Activated CD4-positive, alpha-beta T cell treated with anti-CD3 and anti-CD28 coated beads, Interleukin-2, Interleukin-6, amounts not matched to agents 100 ng/mL and 50 ng/mL, durations not matched to agents 16 hours and 8 hours (primary cell): Measurements from ENCODE around the gene PCF11.
"Not testable (repeated sequence)": the region's sequence is repeated elsewhere in the genome, so short reads cannot be mapped to it uniquely, and the experiment has no call there.

Source experiments
- DNase-seq: peaks from one replicate; pipeline ENCODE4 v3.0.0-alpha.2; 2020

The PCF11 gene, protein sequence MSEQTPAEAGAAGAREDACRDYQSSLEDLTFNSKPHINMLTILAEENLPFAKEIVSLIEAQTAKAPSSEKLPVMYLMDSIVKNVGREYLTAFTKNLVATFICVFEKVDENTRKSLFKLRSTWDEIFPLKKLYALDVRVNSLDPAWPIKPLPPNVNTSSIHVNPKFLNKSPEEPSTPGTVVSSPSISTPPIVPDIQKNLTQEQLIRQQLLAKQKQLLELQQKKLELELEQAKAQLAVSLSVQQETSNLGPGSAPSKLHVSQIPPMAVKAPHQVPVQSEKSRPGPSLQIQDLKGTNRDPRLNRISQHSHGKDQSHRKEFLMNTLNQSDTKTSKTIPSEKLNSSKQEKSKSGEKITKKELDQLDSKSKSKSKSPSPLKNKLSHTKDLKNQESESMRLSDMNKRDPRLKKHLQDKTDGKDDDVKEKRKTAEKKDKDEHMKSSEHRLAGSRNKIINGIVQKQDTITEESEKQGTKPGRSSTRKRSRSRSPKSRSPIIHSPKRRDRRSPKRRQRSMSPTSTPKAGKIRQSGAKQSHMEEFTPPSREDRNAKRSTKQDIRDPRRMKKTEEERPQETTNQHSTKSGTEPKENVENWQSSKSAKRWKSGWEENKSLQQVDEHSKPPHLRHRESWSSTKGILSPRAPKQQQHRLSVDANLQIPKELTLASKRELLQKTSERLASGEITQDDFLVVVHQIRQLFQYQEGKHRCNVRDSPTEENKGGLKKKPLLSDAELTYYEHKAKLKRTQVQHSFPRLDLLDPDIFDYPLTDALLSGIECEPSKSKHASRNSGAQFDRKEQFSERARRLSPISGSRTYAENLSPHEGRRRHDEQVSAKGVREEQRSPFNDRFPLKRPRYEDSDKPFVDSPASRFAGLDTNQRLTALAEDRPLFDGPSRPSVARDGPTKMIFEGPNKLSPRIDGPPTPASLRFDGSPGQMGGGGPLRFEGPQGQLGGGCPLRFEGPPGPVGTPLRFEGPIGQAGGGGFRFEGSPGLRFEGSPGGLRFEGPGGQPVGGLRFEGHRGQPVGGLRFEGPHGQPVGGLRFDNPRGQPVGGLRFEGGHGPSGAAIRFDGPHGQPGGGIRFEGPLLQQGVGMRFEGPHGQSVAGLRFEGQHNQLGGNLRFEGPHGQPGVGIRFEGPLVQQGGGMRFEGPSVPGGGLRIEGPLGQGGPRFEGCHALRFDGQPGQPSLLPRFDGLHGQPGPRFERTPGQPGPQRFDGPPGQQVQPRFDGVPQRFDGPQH (N-terminal part only)

DNA sequence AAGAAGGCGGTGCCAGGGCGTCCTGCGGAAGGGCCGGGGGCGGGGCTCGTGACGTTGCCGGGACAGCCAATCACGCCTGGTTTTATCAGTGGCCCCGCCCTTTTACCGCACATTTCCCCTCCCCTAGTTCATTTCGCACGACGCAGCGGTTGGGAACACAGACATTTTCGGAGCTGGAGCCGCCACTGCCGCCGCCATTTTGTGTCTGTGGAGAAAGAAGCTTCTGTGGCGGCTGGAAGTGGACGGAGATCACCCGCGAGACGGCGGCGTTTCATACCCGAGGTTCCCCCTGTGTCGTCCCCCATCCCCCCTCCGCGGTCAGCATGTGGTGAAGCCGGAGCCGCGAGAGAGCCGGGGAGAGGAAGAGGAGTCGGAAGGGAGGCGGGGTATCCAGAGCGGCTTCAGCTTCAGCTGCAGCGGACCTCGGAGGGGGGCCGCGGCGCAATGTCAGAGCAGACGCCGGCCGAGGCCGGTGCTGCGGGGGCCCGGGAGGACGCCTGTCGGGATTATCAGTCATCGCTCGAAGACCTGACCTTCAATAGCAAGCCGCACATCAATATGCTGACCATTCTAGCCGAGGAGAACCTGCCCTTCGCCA lies at the start of gene PCF11:
Gene PCF11, plus strand, starts transcription at position 136 of the 598 bp plus-strand sequence. Its CDS starts 309 bp downstream, at position 445.
- no peak for DNase-seq

DNA sequence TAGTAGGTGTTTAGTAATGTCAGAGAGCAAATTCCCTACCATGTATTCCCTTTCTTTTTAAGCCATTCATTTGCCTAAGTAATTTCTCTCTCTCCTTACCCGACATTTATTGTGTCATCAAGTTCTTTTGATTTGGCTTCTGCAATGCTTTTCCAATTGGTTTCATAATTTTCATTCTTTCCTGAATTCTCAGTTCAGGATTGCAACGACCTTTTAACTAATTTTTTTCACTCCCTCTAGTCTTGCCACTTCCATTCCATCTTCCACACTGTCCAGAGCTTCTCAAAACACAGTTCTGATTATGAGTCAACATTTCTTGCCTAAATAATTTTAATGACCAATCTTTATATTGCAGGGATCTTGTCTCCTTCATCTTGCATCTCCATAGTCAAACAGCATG lies 44.0 kb upstream of the PCF11 start:
- no peak for DNase-seq

DNA sequence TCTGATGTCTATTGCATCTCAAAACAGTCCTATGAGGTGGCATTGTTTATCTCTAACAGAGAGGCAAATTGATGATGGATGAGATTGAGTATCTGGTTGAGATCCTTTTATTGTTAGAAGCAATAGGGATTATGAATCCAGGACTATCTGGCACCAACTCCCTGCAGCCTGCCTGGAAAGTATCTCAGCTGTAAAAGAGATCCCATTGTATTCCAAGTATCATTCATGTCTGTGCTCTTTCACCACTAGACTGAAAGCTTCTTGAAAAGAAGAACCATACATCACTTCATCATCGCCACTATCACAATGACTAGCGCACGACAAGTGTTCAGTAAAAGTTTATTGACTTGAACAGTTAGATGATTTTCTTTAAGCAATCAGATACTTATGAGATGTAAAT lies 41.9 kb upstream of the PCF11 start:
- no peak for DNase-seq

DNA sequence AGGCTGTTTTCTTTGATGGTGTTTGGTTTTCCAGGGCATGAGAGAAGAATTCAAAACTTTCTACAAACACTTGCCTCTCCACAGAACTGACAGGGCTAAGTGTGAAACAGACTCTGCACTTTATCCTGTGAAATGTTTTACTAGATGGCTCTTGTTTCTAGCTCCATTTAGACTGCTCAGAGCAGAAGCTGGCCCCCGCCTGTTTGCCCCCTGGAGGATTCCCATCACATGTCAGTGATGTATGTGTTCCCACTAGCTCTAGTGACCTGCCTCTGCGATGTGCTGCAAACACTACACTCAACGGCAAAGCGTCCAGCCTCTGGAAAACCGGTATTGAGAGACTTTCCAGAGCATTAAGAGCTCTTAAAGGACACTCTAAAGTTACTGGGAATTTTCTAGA lies 41.4 kb upstream of the PCF11 start:
- no peak for DNase-seq

DNA sequence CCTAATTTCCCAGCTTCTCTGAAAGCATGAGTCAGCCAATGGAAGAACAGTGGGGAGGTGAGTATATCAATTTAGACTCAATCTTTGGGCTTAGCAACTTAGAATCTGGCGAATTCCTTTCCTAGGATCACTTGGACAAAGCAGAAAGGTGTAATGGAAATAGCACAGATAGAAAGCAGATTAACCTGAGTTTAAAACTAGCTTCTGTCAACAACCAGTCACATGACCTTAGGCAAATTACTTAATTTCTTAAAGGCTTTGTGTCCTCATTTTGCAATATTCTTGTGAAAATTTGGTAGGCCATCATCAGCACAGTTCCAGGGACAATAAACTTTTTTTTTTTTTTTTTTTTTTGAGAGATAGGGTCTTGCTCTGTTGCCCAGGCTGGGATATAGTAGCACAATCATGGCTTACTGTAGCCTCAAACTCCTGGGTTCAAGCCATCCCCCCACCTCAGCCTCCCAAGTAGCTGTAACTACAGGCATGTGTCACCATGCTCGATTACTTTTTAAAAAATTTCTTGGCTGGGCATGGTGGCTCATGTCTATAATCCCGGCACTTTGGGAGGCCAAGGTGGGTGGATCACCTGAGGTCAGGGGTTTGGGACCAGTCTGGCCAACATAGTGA lies 40.8 kb upstream of the PCF11 start:
- DNase-seq = no peak

DNA sequence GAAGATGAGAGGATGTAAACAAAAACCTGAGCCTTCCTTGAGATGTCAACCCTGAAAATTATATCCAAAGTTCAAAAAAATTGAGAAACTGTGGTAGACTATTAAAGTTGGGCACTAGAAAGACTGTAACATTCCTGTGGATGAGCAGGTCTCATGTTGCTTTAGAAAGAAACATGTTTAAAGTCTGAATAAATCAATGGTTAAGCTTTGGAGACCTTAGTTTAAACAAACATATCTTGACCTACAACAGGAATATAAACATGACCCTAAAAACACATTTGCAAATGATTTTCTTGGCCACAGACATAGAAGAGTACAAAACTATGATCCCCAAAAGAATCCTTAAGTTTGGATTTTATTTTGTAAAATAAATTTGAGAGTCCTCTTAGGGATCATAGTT lies 38.1 kb upstream of the PCF11 start:
- no peak for DNase-seq

DNA sequence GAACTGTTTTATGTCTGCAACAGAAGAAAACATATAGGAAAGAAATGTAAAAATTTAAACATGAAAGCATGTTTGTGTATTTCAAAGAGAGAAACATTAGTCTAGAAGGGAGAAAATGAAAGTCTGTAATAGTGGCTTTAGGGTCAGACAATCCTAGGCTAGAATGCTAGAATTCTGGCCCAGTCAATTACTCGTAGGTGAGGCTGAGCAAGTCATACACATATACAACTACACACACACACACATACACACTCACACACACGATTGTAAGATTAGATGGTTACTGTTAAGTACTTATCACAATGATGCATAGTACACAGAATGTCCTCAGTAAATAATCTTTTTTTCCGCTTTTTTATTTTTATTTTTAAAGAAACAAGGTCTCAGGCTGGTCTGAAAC lies 37.7 kb upstream of the PCF11 start:
- no peak for DNase-seq

DNA sequence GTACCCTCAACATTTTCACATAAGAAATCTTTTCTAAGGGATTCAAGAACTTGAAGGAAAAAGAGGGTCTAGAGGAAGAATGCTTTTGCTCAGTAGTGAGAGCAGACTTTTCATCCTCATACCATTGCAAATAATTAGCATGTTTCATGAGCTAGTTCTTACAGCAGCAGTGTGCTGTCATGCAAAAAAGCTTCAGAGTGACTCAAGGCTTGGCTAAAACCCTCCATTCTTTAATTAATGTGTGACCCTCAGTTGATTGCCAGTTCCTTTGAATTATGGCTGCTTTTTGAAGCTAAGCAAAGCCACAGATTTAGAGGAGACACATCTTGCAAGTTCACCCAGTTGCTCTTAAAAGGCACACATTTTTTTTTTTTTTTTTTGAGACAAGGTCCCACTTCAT lies 36.6 kb upstream of the PCF11 start:
- no peak for DNase-seq

DNA sequence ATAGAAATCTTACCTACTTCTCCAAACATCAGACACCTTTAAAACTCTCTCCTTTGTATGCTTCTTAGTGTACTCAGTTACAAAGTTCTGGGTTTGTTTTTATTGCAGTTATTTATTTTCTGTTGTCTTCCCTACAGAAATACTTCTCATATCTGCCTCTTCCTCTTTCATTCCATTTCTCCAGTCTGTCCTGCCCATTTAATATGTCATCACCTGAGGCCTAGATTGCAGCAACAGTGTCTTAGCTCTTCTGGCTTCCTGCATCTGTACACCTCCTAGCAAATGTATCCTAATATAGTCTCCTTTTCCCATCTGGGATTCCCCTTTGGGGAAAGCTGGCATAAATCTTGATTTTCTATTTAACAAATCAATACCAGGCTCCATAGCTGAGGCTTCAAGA lies 34.9 kb upstream of the PCF11 start:
- no peak for DNase-seq

DNA sequence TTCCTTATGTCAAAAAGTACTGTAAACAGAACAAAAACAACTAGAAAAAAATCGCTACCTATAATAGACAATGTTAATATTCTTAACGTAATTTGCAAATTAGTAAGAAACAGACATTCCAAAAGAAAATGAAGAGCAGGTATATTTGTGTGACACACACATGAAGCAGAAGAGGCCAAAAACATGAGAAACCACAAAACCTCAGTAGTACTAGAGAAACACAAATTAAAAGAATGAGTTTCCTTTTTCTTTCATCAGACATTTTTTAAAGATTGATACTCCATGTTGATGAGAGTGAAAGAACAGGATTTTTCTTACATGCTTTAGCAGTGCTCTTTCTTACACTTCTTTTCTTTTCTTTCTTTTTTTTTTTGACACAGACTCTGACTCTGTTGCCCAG lies 34.2 kb upstream of the PCF11 start:
- DNase-seq = no peak

DNA sequence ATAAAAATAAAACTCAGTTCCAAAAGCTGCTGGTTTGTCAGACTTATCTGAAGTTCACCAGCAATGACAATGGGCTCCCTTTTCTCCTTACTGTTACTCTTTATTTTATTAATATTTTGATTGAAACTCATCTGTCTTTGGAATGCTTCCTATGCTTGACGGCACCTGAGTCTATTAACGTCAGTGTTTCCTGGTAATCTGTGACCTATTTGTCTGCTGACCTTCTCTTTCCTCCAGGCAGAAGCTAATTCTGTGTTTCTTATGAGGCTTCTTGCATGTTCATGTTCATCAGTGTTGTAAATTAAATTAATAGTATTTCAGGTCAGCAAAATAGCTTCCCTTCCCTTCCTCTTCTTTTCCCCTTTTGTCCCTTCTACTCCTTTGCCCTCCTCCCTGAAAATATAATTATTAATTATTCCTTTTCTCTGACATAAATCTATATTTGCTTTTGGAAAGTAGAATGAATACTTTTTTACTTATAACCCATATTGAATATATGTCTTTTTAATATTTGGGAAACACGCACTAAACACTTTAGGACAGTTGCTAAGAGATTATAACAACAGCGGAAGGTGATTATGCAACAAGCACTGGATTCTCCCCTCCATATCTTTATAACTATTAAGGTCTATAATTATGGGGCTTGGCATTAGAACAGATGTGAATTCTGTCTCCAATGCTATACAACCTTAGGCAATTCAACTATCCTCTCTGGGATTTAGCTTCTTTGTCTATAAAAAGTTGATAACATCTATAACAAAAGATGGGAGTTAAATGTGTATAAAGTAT lies 32.1 kb upstream of the PCF11 start:
- no peak for DNase-seq

DNA sequence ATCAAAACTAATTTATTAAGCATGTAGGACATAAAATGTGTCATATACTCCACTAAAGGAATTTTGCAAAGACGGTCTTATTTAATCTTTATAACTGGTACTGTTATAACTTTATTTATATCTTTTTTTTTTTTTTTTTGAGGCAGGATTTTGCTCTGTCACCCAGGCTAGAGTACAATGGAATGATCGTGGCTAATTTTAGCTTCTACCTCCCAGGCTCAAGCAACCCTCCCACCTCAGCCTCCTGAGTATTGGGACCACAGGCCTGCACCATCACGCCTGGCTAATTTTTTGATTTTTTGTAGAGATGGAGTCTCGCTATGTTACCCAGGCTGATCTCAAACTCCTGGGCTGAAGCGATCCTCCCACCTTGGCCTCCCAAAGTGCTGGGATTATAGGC lies 31.4 kb upstream of the PCF11 start:
- DNase-seq = no peak

DNA sequence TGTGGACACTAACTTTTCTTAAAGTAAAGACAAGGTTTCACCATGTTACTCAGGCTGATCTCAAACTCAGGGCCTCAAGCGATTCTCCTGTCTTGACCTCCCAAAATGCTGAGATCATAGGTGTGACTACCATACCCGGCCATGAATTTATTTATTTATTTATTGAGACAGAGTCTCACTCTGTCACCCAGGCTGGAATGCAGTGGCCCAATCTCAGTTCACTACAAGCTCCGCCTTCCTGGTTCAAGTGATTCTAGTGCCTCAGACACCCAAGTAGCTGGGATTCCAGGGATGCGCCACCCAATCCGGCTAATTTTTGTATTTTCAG lies 29.7 kb upstream of the PCF11 start:
- no peak for DNase-seq

DNA sequence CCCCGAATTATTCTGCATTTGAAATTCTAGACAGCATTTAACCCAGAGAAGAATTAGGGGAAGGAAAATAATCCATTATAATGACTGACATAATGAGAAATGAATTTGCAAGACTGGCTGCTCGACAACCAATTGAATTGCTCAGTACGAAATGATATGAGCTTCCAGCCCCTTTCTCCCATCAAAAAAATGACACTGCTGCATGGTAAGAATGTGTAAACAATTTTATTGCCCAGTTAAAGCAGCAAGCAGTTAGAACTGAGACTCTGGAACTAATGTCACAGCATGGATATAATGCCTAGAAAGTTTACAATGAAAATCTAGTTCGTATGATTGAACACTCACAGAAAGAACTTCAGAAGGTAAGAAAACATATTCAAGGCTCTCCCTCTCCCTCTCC lies 24.7 kb upstream of the PCF11 start:
- no peak for DNase-seq

DNA sequence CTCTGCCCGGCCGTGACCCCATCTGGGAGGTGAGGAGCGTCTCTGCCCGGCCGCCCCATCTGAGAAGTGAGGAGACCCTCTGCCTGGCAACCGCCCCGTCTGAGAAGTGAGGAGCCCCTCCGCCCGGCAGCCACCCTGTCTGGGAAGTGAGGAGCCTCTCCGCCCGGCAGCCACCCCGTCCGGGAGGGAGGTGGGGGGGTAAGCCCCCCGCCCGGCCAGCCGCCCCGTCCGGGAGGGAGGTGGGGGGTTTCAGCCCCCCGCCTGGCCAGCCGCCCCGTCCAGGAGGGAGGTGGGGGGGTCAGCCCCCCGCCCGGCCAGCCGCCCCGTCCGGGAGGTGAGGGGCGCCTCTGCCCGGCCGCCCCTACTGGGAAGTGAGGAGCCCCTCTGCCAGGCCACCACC lies 23.7 kb upstream of the PCF11 start:
- not testable (repeated sequence) for DNase-seq

DNA sequence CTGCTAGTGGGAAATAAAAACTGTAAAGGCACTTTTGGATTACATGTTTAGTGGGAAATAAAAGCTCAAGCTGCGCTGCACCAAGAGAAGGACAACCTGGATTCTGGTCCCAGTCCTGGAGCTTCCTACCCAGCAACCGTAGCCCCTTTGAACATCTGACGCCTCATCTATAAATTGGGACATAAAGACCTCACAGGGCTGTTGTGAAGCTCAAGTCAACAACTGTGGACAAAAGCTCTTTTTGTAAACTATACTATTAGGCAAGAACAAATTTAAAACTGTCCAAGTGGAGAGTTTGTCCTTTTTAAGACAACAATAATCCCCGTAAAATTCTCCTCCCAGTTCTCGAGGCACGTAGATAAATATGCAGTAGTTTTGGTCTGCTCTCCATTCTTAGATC lies 17.6 kb upstream of the PCF11 start:
- DNase-seq = no peak

DNA sequence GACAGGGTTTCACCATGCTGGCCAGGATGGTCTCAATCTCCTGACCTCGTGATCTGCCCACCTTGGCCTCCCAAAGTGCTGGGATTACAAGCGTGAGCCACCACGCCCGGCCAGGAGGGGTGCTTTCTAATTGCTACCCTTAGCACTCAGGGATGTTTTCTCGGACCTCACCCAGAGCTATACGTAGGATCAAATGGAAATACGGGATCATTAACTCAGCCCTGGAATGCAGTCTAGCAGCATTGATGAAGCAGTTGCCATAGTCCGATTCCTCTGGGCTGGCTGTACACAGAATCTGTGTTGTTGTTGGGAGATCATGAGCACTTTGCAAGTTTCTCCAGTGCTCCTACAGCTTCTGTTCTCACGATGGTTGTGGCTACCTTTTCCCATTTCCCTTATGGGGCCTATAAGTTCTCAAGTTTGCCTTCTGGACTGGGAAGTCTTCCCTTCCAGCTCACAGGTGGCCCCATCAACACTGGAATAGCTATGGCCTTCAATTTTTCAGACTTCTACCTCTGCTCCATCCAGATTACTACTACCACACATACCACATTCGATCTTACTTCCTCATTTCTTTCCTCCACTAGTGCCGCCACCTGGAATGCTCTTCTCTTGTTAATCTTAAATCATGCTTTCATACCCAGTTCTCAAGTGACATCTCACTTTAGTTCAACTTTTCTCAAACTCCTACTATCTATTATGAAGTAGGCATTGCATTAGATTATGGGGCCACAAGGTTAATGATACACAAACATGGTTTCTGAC lies 16.1 kb upstream of the PCF11 start:
- no peak for DNase-seq

DNA sequence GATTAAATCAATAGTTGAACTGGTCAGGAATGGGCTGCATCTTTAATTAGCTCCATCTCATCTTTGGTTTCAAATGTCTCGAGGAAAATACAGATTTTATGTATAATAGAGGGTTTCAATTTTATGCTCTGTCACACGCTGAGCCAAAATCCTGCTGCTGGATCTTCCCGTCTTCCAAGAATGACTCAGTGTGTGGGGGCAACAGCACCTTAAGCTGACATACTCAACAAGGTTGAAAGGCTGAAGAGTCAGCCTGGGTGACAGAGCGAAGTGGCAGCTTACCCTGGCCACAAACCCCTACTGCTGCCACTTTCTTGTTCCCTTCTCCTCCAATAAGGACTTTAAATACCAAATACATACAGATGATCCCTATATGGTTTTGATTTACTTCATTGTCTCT lies 9.0 kb upstream of the PCF11 start:
- DNase-seq = no peak

DNA sequence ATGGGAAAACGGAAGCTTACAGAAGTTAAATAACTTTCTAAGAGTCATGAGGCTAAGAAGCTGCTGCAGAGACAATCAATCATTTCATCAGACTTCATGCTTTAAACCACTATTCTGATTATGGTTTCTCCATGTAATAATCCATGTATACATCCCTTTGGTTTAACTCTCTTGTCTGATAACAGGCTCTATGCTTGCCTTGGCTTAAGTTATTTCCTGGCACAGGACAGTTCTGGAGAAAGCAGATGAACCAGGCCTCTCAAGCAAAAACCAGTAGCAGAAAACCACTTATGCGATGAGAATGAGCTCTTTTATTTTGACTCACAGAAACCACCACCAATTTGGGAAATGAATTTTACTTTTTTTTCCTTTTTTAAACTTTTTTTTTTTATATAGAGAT lies 6.5 kb upstream of the PCF11 start:
- DNase-seq = peak; percentile 40

DNA sequence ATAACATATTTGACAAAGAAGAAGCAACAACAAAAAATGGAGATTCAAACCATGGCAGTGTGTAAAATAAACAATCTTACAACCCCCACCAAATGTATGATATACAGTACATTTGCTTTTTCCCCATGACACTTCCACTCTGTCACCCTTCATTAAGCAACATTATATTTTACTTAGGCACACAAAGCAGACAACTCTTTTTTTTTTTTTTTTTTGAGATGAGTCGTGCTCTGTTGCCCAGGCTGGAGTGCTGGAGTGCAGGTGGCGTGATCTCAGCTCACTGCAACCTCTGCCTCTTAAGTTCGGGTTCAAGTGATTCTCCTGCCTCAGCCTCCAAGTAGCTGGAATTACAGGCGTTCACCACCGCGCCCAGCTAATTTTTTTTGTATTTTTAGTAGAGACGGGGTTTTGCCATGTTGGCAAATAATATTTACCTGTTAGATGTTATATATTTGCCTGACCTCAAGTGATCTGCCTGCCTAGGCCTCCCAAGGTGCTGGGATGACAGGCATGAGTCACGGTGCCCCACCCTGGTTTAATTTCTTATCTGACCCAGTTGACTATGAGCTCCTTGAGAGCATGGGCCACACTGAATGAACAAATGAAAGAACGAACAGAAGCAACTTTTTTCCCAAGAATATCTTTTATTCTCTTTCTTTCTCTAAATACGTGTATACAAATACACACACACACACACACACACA lies 5.5 kb upstream of the PCF11 start:
- DNase-seq = no peak
